ENCODE measurements around the gene ZNF891. TPM values are rescaled to one million over a fixed set of nuclear protein-coding genes. Genes with fewer than 3 reads are reported as not detected.

The ZNF891 gene
- total and polyA plus RNA-seq, 2 experiments from 2014 or later: 0.29 to 0.43 TPM

DNA sequence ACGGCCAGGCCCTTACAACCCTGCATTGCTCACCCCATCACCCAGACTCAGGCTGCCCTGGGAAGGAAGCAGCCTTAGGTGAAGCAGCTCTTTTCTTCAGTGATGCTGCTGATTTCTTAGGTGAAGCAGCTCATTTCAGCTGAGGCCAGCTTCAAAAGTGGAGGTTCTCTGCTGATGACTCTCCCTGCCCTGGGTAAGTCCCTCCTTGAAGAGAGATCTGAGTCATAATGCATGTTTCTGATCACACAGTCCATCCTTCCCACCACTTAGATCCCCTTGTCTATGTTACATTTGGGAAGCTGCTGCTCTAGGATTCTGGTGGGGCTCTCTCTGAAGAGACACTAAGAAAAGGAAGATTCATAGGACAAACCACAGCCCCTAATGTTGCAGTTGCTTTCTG lies 66.5 kb downstream of the ZNF891 start:
- Histone ChIP-seq H3K27me3 (replicated peaks; ENCODE audit: insufficient read depth) (no peaks in the 10 kb centered on the region), H3K4me3 (no peak overlapping the region), H4K20me1 (ENCODE audit: insufficient read depth) (no peaks in the 10 kb centered on the region), H3K9me3 (ENCODE audit: low read depth) (peaks cover 26% of the 10 kb centered on the region), H3K36me3 (ENCODE audit: low read depth) (peaks cover 49% of the 10 kb centered on the region), H3K4me2 (ENCODE audit: unreplicated experiment) (no peak overlapping the region), H3K9me2 (ENCODE audit: insufficient read depth) (no peaks in the 10 kb centered on the region), H3K79me2 (ENCODE audit: insufficient read depth) (no peaks in the 10 kb centered on the region), H3K4me1 (ENCODE audit: insufficient read depth) (no peaks in the 10 kb centered on the region), H3F3A (ENCODE audit: insufficient read depth) (peaks cover 11% of the 10 kb centered on the region), H3K9ac (no peak overlapping the region), H3K27ac (no peak overlapping the region), H2AFZ (no peak overlapping the region)
- no peak for TF ChIP-seq EZH2phosphoT487 (IDR thresholded peaks at IDR 0.05; ENCODE audit: insufficient read depth, low read depth)
- TF ChIP-seq EZH2 (IDR thresholded peaks at IDR 0.05; ENCODE audit: insufficient read depth, poor library complexity, severe bottlenecking): no peak
- WGBS, 2 experiments (ENCODE audit: low coverage in 1 of 2, low lambda C conversion rate in 2 of 2, missing lambda C conversion rate in 2 of 2): 92 to 100% methylated on average over 1 of the region's 1 CpG
- DNase-seq: no peak
- in situ Hi-C loops (cut with MboI): no loop called here

DNA sequence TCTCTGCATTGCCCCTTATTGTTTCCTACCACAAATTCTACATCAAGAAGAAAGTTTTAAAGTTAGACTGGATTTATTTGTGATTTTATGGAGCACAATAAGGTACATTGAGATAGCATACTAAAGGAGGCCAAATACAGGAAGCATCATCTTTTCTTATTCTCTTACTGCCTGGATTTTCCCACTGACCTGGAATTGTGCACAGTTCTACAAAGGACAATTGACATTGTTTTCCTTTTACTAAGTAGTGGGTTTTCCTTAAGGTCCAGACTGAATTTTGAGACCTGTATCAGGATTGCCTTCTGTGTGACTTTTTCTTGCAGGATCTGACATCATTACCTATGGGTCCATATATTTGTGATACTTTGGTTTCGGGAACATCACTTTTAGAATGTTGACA lies 68.1 kb downstream of the ZNF891 start:
- H4K20me1 ChIP-seq (ENCODE audit: insufficient read depth): no peaks in the 10 kb centered on the region
- H3K9me2 ChIP-seq (ENCODE audit: insufficient read depth): no peaks in the 10 kb centered on the region
- H3K9ac ChIP-seq: no peak overlapping the region
- H3K79me2 ChIP-seq (ENCODE audit: insufficient read depth): no peaks in the 10 kb centered on the region
- peaks cover 36% of the 10 kb centered on the region for H3K9me3 ChIP-seq (ENCODE audit: low read depth)
- H3K4me3 ChIP-seq: no peak overlapping the region
- H3K27me3 ChIP-seq (replicated peaks; ENCODE audit: insufficient read depth): no peaks in the 10 kb centered on the region
- in situ Hi-C loops (cut with MboI): no loop called here
- DNase-seq: no peak
- H3K36me3 ChIP-seq (ENCODE audit: low read depth): peaks cover 64% of the 10 kb centered on the region
- H3K4me1 ChIP-seq (ENCODE audit: insufficient read depth): no peaks in the 10 kb centered on the region
- H3F3A ChIP-seq (ENCODE audit: insufficient read depth): peaks cover 27% of the 10 kb centered on the region
- TF ChIP-seq EZH2 (IDR thresholded peaks at IDR 0.05; ENCODE audit: insufficient read depth, poor library complexity, severe bottlenecking): no peak
- no peak for TF ChIP-seq EZH2phosphoT487 (IDR thresholded peaks at IDR 0.05; ENCODE audit: insufficient read depth, low read depth)
- H2AFZ ChIP-seq: no peak overlapping the region
- no peak overlapping the region for H3K4me2 ChIP-seq (ENCODE audit: unreplicated experiment)
- WGBS, 2 experiments (ENCODE audit: low coverage in 1 of 2, low lambda C conversion rate in 2 of 2, missing lambda C conversion rate in 2 of 2): 90 to 95% methylated on average over 1 of the region's 1 CpG
- no peak overlapping the region for H3K27ac ChIP-seq

- no peak overlapping the region for H3K27ac ChIP-seq
- no peaks in the 10 kb centered on the region for H4K20me1 ChIP-seq (ENCODE audit: insufficient read depth)
- no peaks in the 10 kb centered on the region for H3K4me1 ChIP-seq (ENCODE audit: insufficient read depth)
- no peaks in the 10 kb centered on the region for H3K79me2 ChIP-seq (ENCODE audit: insufficient read depth)
- no peak overlapping the region for H3K4me3 ChIP-seq
- no peaks in the 10 kb centered on the region for H3K27me3 ChIP-seq (replicated peaks; ENCODE audit: insufficient read depth)
- peak; percentile 5 for DNase-seq
- no peak overlapping the region for H3K4me2 ChIP-seq (ENCODE audit: unreplicated experiment)
- H3K36me3 ChIP-seq (ENCODE audit: low read depth): peaks cover 97% of the 10 kb centered on the region
- no peak overlapping the region for H3K9ac ChIP-seq
- in situ Hi-C loops (cut with MboI): no loop called here
- WGBS, 2 experiments (ENCODE audit: low coverage in 1 of 2, low lambda C conversion rate in 2 of 2, missing lambda C conversion rate in 2 of 2): 92% methylated on average over 8 of the region's 8 CpGs
- H3F3A ChIP-seq (ENCODE audit: insufficient read depth): peaks cover 40% of the 10 kb centered on the region
- no peaks in the 10 kb centered on the region for H3K9me2 ChIP-seq (ENCODE audit: insufficient read depth)
- no peak for TF ChIP-seq EZH2phosphoT487 (IDR thresholded peaks at IDR 0.05; ENCODE audit: insufficient read depth, low read depth)
- TF ChIP-seq EZH2 (IDR thresholded peaks at IDR 0.05; ENCODE audit: insufficient read depth, poor library complexity, severe bottlenecking): no peak
- peaks cover 54% of the 10 kb centered on the region for H3K9me3 ChIP-seq (ENCODE audit: low read depth)
- no peak overlapping the region for H2AFZ ChIP-seq
These were observed 71.6 kb downstream of the ZNF891 start for GRCh38 chr12:133058203-133059113.

DNA sequence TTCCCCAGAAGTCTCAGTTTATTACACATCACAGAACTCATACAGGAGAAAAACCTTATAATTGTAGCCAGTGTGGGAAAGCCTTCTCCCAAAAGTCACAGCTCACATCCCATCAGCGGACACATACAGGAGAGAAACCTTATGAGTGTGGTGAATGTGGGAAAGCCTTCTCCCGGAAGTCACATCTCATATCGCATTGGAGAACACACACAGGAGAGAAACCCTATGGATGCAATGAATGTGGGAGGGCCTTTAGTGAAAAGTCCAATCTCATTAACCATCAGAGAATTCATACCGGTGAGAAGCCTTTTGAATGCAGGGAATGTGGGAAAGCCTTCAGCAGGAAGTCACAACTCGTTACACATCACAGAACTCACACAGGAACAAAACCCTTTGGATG lies 72.6 kb downstream of the ZNF891 start:
- 99% methylated on average over 5 of the region's 5 CpGs for WGBS, 2 experiments (ENCODE audit: low coverage in 1 of 2, low lambda C conversion rate in 2 of 2, missing lambda C conversion rate in 2 of 2)

More for the DNA sequence above, 72.6 kb downstream of the ZNF891 start:
- Histone ChIP-seq H4K20me1 (ENCODE audit: insufficient read depth) (no peaks in the 10 kb centered on the region), H3K27me3 (replicated peaks; ENCODE audit: insufficient read depth) (no peaks in the 10 kb centered on the region), H3K9ac (no peak overlapping the region), H3F3A (ENCODE audit: insufficient read depth) (peaks cover 40% of the 10 kb centered on the region), H3K4me1 (ENCODE audit: insufficient read depth) (no peaks in the 10 kb centered on the region), H3K27ac (no peak overlapping the region), H3K36me3 (ENCODE audit: low read depth) (peaks cover 97% of the 10 kb centered on the region), H2AFZ (no peak overlapping the region), H3K9me3 (ENCODE audit: low read depth) (peaks cover 61% of the 10 kb centered on the region), H3K4me3 (no peak overlapping the region), H3K4me2 (ENCODE audit: unreplicated experiment) (no peak overlapping the region), H3K9me2 (ENCODE audit: insufficient read depth) (no peaks in the 10 kb centered on the region), H3K79me2 (ENCODE audit: insufficient read depth) (no peaks in the 10 kb centered on the region)
- in situ Hi-C loops (cut with MboI): no loop called here
- TF ChIP-seq EZH2 (IDR thresholded peaks at IDR 0.05; ENCODE audit: insufficient read depth, poor library complexity, severe bottlenecking) (no peak), EZH2phosphoT487 (IDR thresholded peaks at IDR 0.05; ENCODE audit: insufficient read depth, low read depth) (no peak)
- peak; percentile 4 for DNase-seq

Other genes with a start within 250 kb of the ZNF891 start
- gene CHFR, start 242.7 kb downstream of the ZNF891 start, total RNA-seq (2014; rRNA removed; shearing (Covaris generic)): 26.5 and 29.5 TPM in 2 replicates
- gene CHFR, start 242.7 kb downstream of the ZNF891 start, polyA plus RNA-seq (2016; fragmentation: Nextera tagmentation; extraction: Ambion mirVana): 24.3 and 24.4 TPM in 2 replicates
- 9.2 and 15.6 TPM in 2 replicates for gene ZNF605, start 174.0 kb downstream of the ZNF891 start, total RNA-seq (2014; rRNA removed; shearing (Covaris generic))
- 5.7 and 7.5 TPM in 2 replicates for gene ZNF605, start 174.0 kb downstream of the ZNF891 start, polyA plus RNA-seq (2016; fragmentation: Nextera tagmentation; extraction: Ambion mirVana)
- 7.2 and 12.3 TPM in 2 replicates for gene ZNF26, start 143.9 kb downstream of the ZNF891 start, total RNA-seq (2014; rRNA removed; shearing (Covaris generic))
- gene ZNF26, start 143.9 kb downstream of the ZNF891 start, polyA plus RNA-seq (2016; fragmentation: Nextera tagmentation; extraction: Ambion mirVana): 6.4 and 6.7 TPM in 2 replicates
- 14.9 and 30.0 TPM in 2 replicates for gene ZNF84, start 92.8 kb downstream of the ZNF891 start, total RNA-seq (2014; rRNA removed; shearing (Covaris generic))
- 13.8 and 16.1 TPM in 2 replicates for gene ZNF84, start 92.8 kb downstream of the ZNF891 start, polyA plus RNA-seq (2016; fragmentation: Nextera tagmentation; extraction: Ambion mirVana)
- gene ZNF140, start 49.4 kb downstream of the ZNF891 start, total RNA-seq (2014; rRNA removed; shearing (Covaris generic)): 17.2 and 24.2 TPM in 2 replicates
- 15.7 and 16.4 TPM in 2 replicates for gene ZNF140, start 49.4 kb downstream of the ZNF891 start, polyA plus RNA-seq (2016; fragmentation: Nextera tagmentation; extraction: Ambion mirVana)
- gene ZNF10, start 353 bp upstream of the ZNF891 start, total RNA-seq (2014; rRNA removed; shearing (Covaris generic)): 5.9 and 15.2 TPM in 2 replicates
- gene ZNF10, start 353 bp upstream of the ZNF891 start, polyA plus RNA-seq (2016; fragmentation: Nextera tagmentation; extraction: Ambion mirVana): 2.8 and 3.6 TPM in 2 replicates
- gene ZNF268, start 51.2 kb upstream of the ZNF891 start, total RNA-seq (2014; rRNA removed; shearing (Covaris generic)): 18.8 and 24.5 TPM in 2 replicates
- gene ZNF268, start 51.2 kb upstream of the ZNF891 start, polyA plus RNA-seq (2016; fragmentation: Nextera tagmentation; extraction: Ambion mirVana): 11.9 and 13.9 TPM in 2 replicates
- gene ANHX, start 105.6 kb upstream of the ZNF891 start, total RNA-seq (2014; rRNA removed; shearing (Covaris generic)): not detected in 2 replicates
- gene ANHX, start 105.6 kb upstream of the ZNF891 start, polyA plus RNA-seq (2016; fragmentation: Nextera tagmentation; extraction: Ambion mirVana): not detected in 2 replicates

Measured in GM23248 (cell line).